Panc1 (cell line): ENCODE results near the gene ANKMY2. TPM values are rescaled to one million over a fixed set of nuclear protein-coding genes. Genes with fewer than 3 reads are reported as not detected.

Source experiments
- ATAC-seq: fragments of 200-7000 bp; cut with Tn5 transposase; 2 replicates; pipeline ENCODE4 v1.9.1; 2020; ENCODE audit warnings: mild to moderate bottlenecking, moderate library complexity
- BruUV-seq: library from RNA; stranded (reverse); fragments of 400-500 nt; replicated peaks from 2 replicates; lab custom pipeline; 2021; lab: Mats Ljungman, UMichigan
- CTCF ChIA-PET: fragments of 300-600 bp; sonication (Branson Sonifier 250); formaldehyde crosslinking; loops from one replicate; lab custom pipeline; 2022; ENCODE audit warnings: antibody characterized with exemption; lab: Charles Lee
- POLR2A ChIA-PET: fragments of 300-600 bp; sonication (Branson Sonifier 250); formaldehyde crosslinking; loops from one replicate; lab custom pipeline; 2022; ENCODE audit warnings: antibody characterized with exemption; lab: Charles Lee
- DNase-seq: peaks from one replicate; pipeline ENCODE4 v3.0.0-alpha.2; 2010; ENCODE audit warnings: low read depth, low spot score
- H3K27ac ChIP-seq: 2 replicates; pipeline ENCODE4 v1.5.1; 2011; ENCODE audit warnings: mild to moderate bottlenecking, low read length, inconsistent platforms
- H3K27me3 ChIP-seq: fragments of 200-500 bp; sonication (Bioruptor generic); 2 replicates; pipeline ENCODE4 v1.6.0; 2014; ENCODE audit warnings: low read length, inconsistent platforms; ENCODE audit not compliant: control insufficient read depth, insufficient read depth
- H3K36me3 ChIP-seq: fragments of 200-500 bp; sonication (Bioruptor generic); 2 replicates; pipeline ENCODE4 v1.5.1; 2014; ENCODE audit warnings: inconsistent platforms, mild to moderate bottlenecking, low read length, moderate library complexity; ENCODE audit not compliant: control insufficient read depth, insufficient read depth
- H3K4me1 ChIP-seq: 2 replicates; pipeline ENCODE4 v1.5.1; 2011; ENCODE audit warnings: inconsistent platforms, mild to moderate bottlenecking, low read length, moderate library complexity; ENCODE audit not compliant: control insufficient read depth, insufficient read depth
- H3K4me3 ChIP-seq, 2 experiments: 2 replicates each; pipeline ENCODE4 v1.5.1; 2011 to 2012; ENCODE audit warnings: low read depth in 2 of 2, low read length in 2 of 2, mild to moderate bottlenecking in 2 of 2, inconsistent platforms in 1 of 2, moderate library complexity in 1 of 2
- H3K9me3 ChIP-seq: fragments of 200-500 bp; sonication (Bioruptor generic); 2 replicates; pipeline ENCODE4 v1.5.1; 2014; ENCODE audit warnings: low read depth, mild to moderate bottlenecking, inconsistent platforms, low read length, moderate library complexity; ENCODE audit not compliant: control insufficient read depth, insufficient read depth
- CTCF ChIP-seq: fragments of 450-650 bp; IDR thresholded peaks from 2 replicates; pipeline ENCODE4 v1.5.1; 2017; ENCODE audit warnings: mild to moderate bottlenecking
- POLR2AphosphoS5 ChIP-seq: IDR thresholded peaks from 2 replicates; pipeline ENCODE4 v1.6.1; 2012; ENCODE audit warnings: mild to moderate bottlenecking, low read depth, low read length, moderate library complexity
- SIN3A ChIP-seq: IDR thresholded peaks from 2 replicates; pipeline ENCODE4 v1.6.1; 2012; ENCODE audit warnings: low read depth, mild to moderate bottlenecking, low read length, moderate library complexity, borderline replicate concordance; ENCODE audit not compliant: insufficient read depth
- TCF7L2 ChIP-seq: IDR thresholded peaks from 2 replicates; pipeline ENCODE4 v1.6.1; 2011; ENCODE audit warnings: mild to moderate bottlenecking, low read depth, low read length, inconsistent platforms
- in situ Hi-C: cut with HindIII; loops from 2 replicates; pipeline ENCODE4 v1.10.0; 2016; ENCODE audit warnings: low sequenced_read_pairs, low pct_unique_long_range_greater_than_20kb
- intact Hi-C: fragments of 100-400 bp; cut with micrococcal nuclease; formaldehyde crosslinking; loops from one replicate; pipeline ENCODE4 v1.10.0; 2022; ENCODE audit not compliant: unreplicated experiment
- total RNA-seq: library from RNA; stranded (reverse); gene quantifications from one replicate; pipeline ENCODE4 v1.2.1, GENCODE V29; 2021; ENCODE audit not compliant: unreplicated experiment
- TF ChIP-seq, protein P1 (sequence below), 2 experiments: IDR thresholded peaks; 2 replicates each; pipeline ENCODE4 v1.6.1; 2011 to 2012; ENCODE audit warnings: low read depth in 2 of 2, control low read depth in 1 of 2, low read length in 1 of 2, mild to moderate bottlenecking in 1 of 2, moderate library complexity in 1 of 2; ENCODE audit not compliant: insufficient read depth in 1 of 2

Gene ANKMY2
- total RNA-seq, 1 experiment from 2014 or later = 18.6 TPM

DNA sequence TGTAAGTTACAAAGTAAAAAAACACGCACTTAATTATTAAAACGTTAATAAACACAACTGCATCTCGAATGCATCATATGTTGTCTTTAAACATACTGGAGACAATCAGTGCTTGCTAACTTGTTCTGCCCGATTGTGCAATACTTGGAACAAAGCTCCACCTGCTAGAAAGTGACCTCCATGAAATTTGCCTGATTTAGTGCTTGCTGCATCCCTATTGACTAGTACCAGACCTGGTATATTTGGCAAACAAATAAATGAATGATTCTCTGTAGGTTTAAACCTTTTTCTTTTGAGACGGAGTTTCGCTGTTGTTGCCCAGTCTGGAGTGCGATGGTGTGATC lies 6.7 kb upstream of the ANKMY2 start:
- TF ChIP-seq SIN3A = no peak
- TF ChIP-seq POLR2AphosphoS5 = no peak
- TF ChIP-seq, protein P1, sequence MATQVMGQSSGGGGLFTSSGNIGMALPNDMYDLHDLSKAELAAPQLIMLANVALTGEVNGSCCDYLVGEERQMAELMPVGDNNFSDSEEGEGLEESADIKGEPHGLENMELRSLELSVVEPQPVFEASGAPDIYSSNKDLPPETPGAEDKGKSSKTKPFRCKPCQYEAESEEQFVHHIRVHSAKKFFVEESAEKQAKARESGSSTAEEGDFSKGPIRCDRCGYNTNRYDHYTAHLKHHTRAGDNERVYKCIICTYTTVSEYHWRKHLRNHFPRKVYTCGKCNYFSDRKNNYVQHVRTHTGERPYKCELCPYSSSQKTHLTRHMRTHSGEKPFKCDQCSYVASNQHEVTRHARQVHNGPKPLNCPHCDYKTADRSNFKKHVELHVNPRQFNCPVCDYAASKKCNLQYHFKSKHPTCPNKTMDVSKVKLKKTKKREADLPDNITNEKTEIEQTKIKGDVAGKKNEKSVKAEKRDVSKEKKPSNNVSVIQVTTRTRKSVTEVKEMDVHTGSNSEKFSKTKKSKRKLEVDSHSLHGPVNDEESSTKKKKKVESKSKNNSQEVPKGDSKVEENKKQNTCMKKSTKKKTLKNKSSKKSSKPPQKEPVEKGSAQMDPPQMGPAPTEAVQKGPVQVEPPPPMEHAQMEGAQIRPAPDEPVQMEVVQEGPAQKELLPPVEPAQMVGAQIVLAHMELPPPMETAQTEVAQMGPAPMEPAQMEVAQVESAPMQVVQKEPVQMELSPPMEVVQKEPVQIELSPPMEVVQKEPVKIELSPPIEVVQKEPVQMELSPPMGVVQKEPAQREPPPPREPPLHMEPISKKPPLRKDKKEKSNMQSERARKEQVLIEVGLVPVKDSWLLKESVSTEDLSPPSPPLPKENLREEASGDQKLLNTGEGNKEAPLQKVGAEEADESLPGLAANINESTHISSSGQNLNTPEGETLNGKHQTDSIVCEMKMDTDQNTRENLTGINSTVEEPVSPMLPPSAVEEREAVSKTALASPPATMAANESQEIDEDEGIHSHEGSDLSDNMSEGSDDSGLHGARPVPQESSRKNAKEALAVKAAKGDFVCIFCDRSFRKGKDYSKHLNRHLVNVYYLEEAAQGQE (IDR thresholded peaks at IDR 0.05; ENCODE audit: insufficient read depth in 1 of 2, low read depth in 2 of 2, low read length in 1 of 2) = no peak
- TF ChIP-seq CTCF = no peak
- TF ChIP-seq TCF7L2 = no peak
- DNase-seq (no peak), ATAC-seq (no peak)
- CTCF ChIA-PET = no interaction called here
- Histone ChIP-seq H3K27ac (no peak overlapping the region), H3K9me3 (no peaks in the 10 kb centered on the region), H3K4me3 (no peak overlapping the region), H3K4me1 (peaks cover 32% of the 10 kb centered on the region), H3K36me3 (no peaks in the 10 kb centered on the region), H3K27me3 (no peaks in the 10 kb centered on the region)
- POLR2A ChIA-PET = no interaction called here
- in situ Hi-C loops = no loop called here
- BruUV-seq = no TSS peak
- intact Hi-C loops = no loop called here

DNA sequence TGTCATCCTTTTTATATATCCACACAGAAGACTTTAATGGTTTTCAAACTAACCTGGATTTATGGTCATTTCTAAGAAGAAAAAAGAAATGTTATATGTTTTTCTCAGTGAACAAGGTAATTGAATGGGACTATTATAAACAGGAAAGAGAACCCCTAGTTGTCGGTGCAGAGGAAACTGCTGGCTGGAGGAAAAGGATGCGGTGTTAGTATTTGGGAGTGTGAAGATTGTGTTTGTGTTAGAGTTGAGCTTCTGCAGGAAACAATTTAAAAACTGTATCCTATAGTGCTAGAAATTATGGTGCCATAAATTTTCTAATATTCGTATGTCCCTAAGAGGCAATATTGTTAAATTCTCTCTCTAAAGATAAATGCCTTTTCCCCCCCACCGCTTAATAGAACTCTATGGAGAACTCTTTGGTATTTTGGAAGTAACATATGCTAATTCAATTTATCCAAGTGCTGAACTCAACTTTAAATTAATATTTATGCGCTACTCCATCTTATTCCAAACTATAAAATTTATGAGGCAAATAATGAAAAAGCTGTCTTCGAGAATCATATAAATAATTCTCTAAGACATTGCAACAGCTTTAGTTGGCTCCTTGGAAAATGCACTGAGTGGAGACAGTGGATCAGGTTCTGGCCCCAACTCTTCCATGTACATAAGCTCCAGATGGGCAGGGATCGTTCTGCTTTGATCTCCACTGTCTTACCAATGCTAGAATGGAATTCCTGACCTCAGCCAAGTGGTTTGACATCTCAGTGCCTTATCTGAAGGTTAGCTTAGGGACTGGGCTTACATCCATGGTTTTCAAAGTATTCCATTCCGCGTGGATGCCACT lies 6.1 kb upstream of the ANKMY2 start:
- no peaks in the 10 kb centered on the region for H3K27me3 ChIP-seq
- TF ChIP-seq TCF7L2 = 0 out of 2 replicates have a peak, but pooled peaks have one; percentile 20
- no peak for TF ChIP-seq POLR2AphosphoS5
- intact Hi-C loops = no loop called here
- DNase-seq = no peak
- CTCF ChIA-PET = no interaction called here
- no peak overlapping the region for H3K27ac ChIP-seq
- POLR2A ChIA-PET = no interaction called here
- no peaks in the 10 kb centered on the region for H3K9me3 ChIP-seq
- no TSS peak for BruUV-seq
- peaks cover 35% of the 10 kb centered on the region for H3K4me1 ChIP-seq
- in situ Hi-C loops = no loop called here
- H3K4me3 ChIP-seq = no peak overlapping the region
- no peaks in the 10 kb centered on the region; the same call in 1 of the 2 replicates for H3K36me3 ChIP-seq
- ATAC-seq = no peak

DNA sequence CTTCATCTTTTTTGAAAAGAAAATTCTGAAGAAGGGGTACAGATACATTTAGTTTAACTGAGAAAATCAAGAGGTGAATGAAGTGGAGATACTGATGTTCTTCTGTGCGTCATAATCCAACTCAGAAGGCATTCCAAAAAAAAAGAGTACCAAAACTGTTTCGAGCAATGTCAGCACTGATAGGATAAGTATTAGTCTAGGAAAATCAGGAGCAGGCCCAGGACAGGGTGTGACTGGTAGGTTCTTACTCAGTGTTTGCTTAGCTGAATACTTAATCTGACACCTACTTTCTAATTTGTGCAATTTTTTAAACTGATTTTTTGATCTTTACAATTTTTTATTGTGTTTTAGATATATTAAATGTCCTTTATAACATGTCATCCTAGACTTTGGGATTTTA lies 4.7 kb upstream of the ANKMY2 start:
- H3K4me3 ChIP-seq = no peak overlapping the region
- H3K36me3 ChIP-seq = no peaks in the 10 kb centered on the region; the same call in 1 of the 2 replicates
- H3K27me3 ChIP-seq = no peaks in the 10 kb centered on the region
- intact Hi-C loops = no loop called here
- TF ChIP-seq TCF7L2 (no peak), CTCF (no peak), POLR2AphosphoS5 (no peak), SIN3A (no peak)
- TF ChIP-seq, protein P1 (IDR thresholded peaks at IDR 0.05; ENCODE audit: insufficient read depth in 1 of 2, low read depth in 2 of 2, low read length in 1 of 2) = no peak
- H3K27ac ChIP-seq = no peak overlapping the region; the same call in 1 of the 2 replicates
- CTCF ChIA-PET = no interaction called here
- in situ Hi-C loops = no loop called here
- ATAC-seq (no peak), DNase-seq (no peak)
- BruUV-seq = no TSS peak
- no peaks in the 10 kb centered on the region for H3K9me3 ChIP-seq
- peaks cover 35% of the 10 kb centered on the region for H3K4me1 ChIP-seq
- POLR2A ChIA-PET = no interaction called here
